ENCODE measurements around the gene HS3ST4. TPM values are rescaled to one million over a fixed set of nuclear protein-coding genes. Genes with fewer than 3 reads are reported as not detected.

Gene HS3ST4
- total and polyA plus RNA-seq, 2 of the 8 experiments (the other 6 are each of a cell fraction or from before 2014, with no cell fraction given): 1.9 to 3.3 TPM

GRCh38 chr16:25747160-25747758 is 55.5 kb downstream of the HS3ST4 start:
- H3K9ac ChIP-seq (replicated peaks in 1 of 4; ENCODE audit: extremely low read depth in 1 of 4, low read depth in 3 of 4, low read length in 3 of 4): no peak overlapping the region
- H2BK120ac ChIP-seq (replicated peaks; ENCODE audit: low read depth, low read length): no peak overlapping the region
- ChIA-PET CTCF (ENCODE audit: partially characterized antibody) (no interaction called here), POLR2A (ENCODE audit: partially characterized antibody) (no interaction called here)
- H3K27me3 ChIP-seq (replicated peaks in 1 of 4; ENCODE audit: control insufficient read depth in 3 of 4, extremely low read depth in 1 of 4, insufficient read depth in 3 of 4, low read length in 3 of 4): no peaks in the 10 kb centered on the region
- no peak overlapping the region for H4K8ac ChIP-seq (ENCODE audit: extremely low read depth, insufficient read depth, low read length)
- H3K56ac ChIP-seq (replicated peaks; ENCODE audit: insufficient read length, low read depth, low read length): no peak overlapping the region
- H4K91ac ChIP-seq (replicated peaks; ENCODE audit: insufficient read length, low read length): no peak overlapping the region
- H3K4ac ChIP-seq (replicated peaks; ENCODE audit: insufficient read length, low read depth, low read length): no peak overlapping the region
- peaks cover 0 to 2% of the 10 kb centered on the region in 2 experiments for H4K20me1 ChIP-seq (replicated peaks in 1 of 2; ENCODE audit: control insufficient read depth in 1 of 2, insufficient read depth in 2 of 2, low read length in 2 of 2)
- no peak for TF ChIP-seq EP300 (IDR thresholded peaks at IDR 0.05; ENCODE audit: borderline replicate concordance in 1 of 2, low read depth in 2 of 2, low read length in 2 of 2)
- TF ChIP-seq POLR2A (IDR thresholded peaks at IDR 0.05; ENCODE audit: control extremely low read depth in 1 of 2, low read depth in 2 of 2, low read length in 2 of 2): no peak
- TF ChIP-seq HDAC6 (IDR thresholded peaks at IDR 0.05; ENCODE audit: low read depth, low read length): no peak
- TF ChIP-seq HDAC2 (IDR thresholded peaks at IDR 0.05; ENCODE audit: borderline replicate concordance in 1 of 2, low read depth in 2 of 2, low read length in 2 of 2): no peak
- TF ChIP-seq CHD1 (IDR thresholded peaks at IDR 0.05; ENCODE audit: low read depth, low read length): no peak
- TF ChIP-seq YY1 (IDR thresholded peaks at IDR 0.05; ENCODE audit: low read depth, low read length): no peak
- TF ChIP-seq CTCF (IDR thresholded peaks at IDR 0.05; ENCODE audit: control extremely low read depth in 1 of 3, insufficient read depth in 1 of 3, low read depth in 1 of 3, low read length in 3 of 3): no peak
- TF ChIP-seq CBX5 (IDR thresholded peaks at IDR 0.05; ENCODE audit: low read depth, low read length): no peak
- TF ChIP-seq CTBP2 (IDR thresholded peaks at IDR 0.05; ENCODE audit: borderline replicate concordance, insufficient read depth, insufficient read length, low read length): no peak
- no peak overlapping the region for H3K18ac ChIP-seq (ENCODE audit: extremely low read depth, low read length)
- peaks cover 0 to 3% (median under 1%) of the 10 kb centered on the region in 4 experiments; a peak in 2 of 7 replicates for H3K4me1 ChIP-seq (replicated peaks in 1 of 4; ENCODE audit: control insufficient read depth in 3 of 4, insufficient read depth in 4 of 4, low read length in 3 of 4)
- H3K23ac ChIP-seq (ENCODE audit: insufficient read length): no peak overlapping the region
- H3K36me3 ChIP-seq (ENCODE audit: control insufficient read depth in 2 of 4, insufficient read depth in 4 of 4, low read length in 3 of 4): no peaks in the 10 kb centered on the region; a peak in 1 of 8 replicates
- H2BK20ac ChIP-seq (ENCODE audit: low read length): no peak overlapping the region
- DNase-seq (ENCODE audit: low read depth in 1 of 2, low spot score in 2 of 2): peak in 1 of 2 experiments; percentile 79
- H4K5ac ChIP-seq (ENCODE audit: insufficient read length, low read depth, low read length): no peak overlapping the region
- no peaks in the 10 kb centered on the region for H3K9me3 ChIP-seq (ENCODE audit: insufficient read depth in 2 of 2, low read depth in 1 of 2, low read length in 1 of 2)
- no peaks in the 10 kb centered on the region for H3K79me1 ChIP-seq (ENCODE audit: low read depth, low read length)
- peak; percentile 83 for FAIRE-seq
- H2AK5ac ChIP-seq (ENCODE audit: low read depth, low read length): no peak overlapping the region
- no peak overlapping the region for H3K27ac ChIP-seq (ENCODE audit: low read depth, low read length)
- H3K4me3 ChIP-seq (ENCODE audit: extremely low read depth in 1 of 4, insufficient read depth in 2 of 4, low read depth in 3 of 4, low read length in 4 of 4): no peak overlapping the region
- H2AFZ ChIP-seq (ENCODE audit: low read length): no peak overlapping the region
- no peak overlapping the region for H3K4me2 ChIP-seq (ENCODE audit: insufficient read depth in 1 of 2, low read depth in 2 of 2, low read length in 2 of 2)
- H3K23me2 ChIP-seq (ENCODE audit: low read depth, low read length): no peaks in the 10 kb centered on the region; the same call in 1 of the 2 replicates
- H3K14ac ChIP-seq (ENCODE audit: insufficient read length): no peak overlapping the region
- H2BK15ac ChIP-seq (ENCODE audit: low read length): no peak overlapping the region
- H2BK5ac ChIP-seq (ENCODE audit: low read depth, low read length): no peak overlapping the region
- no peak overlapping the region for H2BK12ac ChIP-seq (ENCODE audit: low read depth, low read length)
- 85% methylated on average over 7 of the region's 7 CpGs; no CpG with 5 or more reads in 1 of the 2 experiments for WGBS, 2 experiments (ENCODE audit: extremely low coverage in 1 of 2, insufficient coverage in 1 of 2, insufficient read length in 1 of 2, insufficient replicate concordance in 2 of 2, low coverage in 1 of 2, low lambda C conversion rate in 2 of 2, missing lambda C conversion rate in 1 of 2)
- H3K79me2 ChIP-seq (ENCODE audit: control insufficient read depth in 1 of 2, insufficient read depth in 2 of 2, low read length in 2 of 2): no peaks in the 10 kb centered on the region
